NB4 (cell line): ENCODE data around the gene MAN2C1.

ENCODE experiments used
- CTCF ChIP-seq: IDR thresholded peaks from one replicate; pipeline ENCODE4 v1.5.1; 2012; ENCODE audit warnings: low read depth, low read length
- POLR2A ChIP-seq: IDR thresholded peaks from 2 replicates; pipeline ENCODE4 v1.6.1; 2011; ENCODE audit warnings: mild to moderate bottlenecking; ENCODE audit not compliant: insufficient read length; ENCODE audit errors: extremely low read depth

- TF ChIP-seq POLR2A (no peak), CTCF (no peak)
These were observed 7.6 kb downstream of the MAN2C1 start for GRCh38 chr15:75360856-75361255.
